GM18519 (cell line): Measurements from ENCODE around the gene ADM.

Source experiments
- ATAC-seq: cut with Tn5 transposase; IDR thresholded peaks from one replicate; pipeline ENCODE4 v1.9.1; 2021; ENCODE audit warnings: mild to moderate bottlenecking, moderate library complexity; ENCODE audit not compliant: unreplicated experiment, low FRiP score

ADM gene

GRCh38 chr11:10288881-10289764 lies 15.8 kb upstream of the ADM start:
- ATAC-seq: no peak

- ATAC-seq: no peak
These were observed 15.0 kb upstream of the ADM start for GRCh38 chr11:10289765-10290380.

DNA sequence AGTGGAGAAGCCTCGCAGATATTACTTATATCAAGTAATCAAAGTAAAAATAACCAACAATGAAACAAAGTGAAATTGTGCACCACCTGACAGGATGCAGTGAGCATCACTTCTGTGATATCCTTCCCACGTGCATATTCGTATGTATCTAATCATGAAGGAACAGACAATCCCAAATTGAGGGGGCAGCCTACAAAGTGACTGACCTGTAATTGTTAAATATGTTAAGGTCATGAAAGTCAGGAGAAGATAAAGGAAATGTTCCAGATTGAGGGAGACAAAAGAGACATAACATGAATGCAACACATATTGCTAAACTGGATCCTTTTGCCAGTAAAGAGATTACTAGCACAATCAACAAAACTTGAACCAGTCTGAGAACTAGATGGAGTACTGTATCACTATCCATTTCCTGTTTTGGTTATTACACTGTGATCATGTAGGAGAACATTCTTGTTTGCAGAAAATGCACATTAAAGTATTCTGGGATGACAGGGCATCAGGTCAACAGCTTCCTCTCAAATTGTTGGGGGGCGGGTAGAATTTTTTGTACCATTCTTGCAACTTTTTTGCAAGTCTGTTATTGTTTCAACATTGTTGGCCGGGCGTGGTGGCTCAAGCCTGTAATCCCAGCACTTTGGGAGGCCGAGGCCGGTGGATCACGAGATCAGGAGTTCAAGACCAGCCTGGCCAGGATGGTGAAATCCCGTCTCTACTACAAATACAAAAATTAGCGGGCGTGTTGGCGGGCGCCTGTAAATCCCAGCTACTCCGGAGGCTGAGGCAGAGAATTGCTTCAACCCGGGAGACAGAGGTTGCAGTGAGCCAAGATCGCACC lies 12.9 kb upstream of the ADM start:
- ATAC-seq: no peak

GRCh38 chr11:10293423-10294289 lies 11.2 kb upstream of the ADM start, which contains the start of gene SBF2:
TSS of gene SBF2 (minus strand) at chr11:10294219. CDS start at chr11:10294069, 150 bp downstream.
- ATAC-seq: no peak

DNA sequence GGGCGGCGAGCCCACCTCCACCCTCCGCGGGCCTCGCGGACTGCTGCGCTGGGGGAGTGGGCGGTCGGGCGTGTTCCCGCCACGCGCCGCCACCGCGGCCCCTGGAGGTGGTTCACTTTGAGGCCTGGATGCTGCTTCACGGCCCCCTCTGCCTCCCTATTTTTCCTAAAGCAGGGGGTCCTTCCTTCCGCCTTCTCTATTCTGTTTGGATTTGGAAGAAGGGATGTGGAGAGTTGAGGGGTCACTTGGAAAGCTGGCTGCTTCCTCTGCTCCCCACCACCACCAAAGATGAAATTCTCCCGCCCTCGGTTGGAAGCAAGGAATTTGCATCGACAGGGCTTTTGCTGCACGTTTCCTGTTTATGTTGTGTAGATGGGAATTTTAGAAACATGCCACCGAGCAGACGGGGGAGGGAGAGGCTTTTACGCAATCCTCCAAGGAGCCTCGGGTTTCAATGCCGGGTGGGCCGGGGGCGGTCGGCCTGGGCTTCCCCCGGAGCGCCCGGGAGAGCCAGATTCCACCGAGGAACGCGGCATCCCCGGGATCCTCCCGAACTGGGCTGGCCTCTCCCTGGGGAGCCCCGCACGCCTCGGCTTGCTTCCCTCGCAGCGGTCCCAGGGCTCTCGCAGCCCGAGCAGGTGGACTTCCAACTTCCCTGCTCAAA lies 10.5 kb upstream of the ADM start:
- no peak for ATAC-seq

- ATAC-seq: no peak
These were observed 9.6 kb upstream of the ADM start for GRCh38 chr11:10295064-10295901.

DNA sequence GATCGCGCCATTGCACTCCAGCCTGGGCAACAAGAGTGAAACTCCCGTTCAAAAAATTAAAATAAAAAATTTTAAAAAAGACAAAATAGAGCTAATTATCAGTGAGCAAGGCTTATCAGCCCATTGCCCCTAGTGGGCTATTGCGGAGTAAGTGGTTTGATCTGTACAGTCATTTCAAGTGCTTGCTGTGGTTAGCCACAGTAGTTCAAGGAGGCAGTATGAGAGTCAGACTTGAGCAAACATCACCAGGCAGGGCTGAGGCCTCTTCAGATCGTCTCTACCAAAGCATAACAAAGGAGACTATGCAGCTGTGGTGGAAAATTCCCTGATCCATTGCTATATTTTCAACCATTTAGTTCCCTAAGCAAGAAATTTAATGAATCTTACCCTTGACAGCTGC lies 6.5 kb upstream of the ADM start:
- ATAC-seq: peak; percentile 98

DNA sequence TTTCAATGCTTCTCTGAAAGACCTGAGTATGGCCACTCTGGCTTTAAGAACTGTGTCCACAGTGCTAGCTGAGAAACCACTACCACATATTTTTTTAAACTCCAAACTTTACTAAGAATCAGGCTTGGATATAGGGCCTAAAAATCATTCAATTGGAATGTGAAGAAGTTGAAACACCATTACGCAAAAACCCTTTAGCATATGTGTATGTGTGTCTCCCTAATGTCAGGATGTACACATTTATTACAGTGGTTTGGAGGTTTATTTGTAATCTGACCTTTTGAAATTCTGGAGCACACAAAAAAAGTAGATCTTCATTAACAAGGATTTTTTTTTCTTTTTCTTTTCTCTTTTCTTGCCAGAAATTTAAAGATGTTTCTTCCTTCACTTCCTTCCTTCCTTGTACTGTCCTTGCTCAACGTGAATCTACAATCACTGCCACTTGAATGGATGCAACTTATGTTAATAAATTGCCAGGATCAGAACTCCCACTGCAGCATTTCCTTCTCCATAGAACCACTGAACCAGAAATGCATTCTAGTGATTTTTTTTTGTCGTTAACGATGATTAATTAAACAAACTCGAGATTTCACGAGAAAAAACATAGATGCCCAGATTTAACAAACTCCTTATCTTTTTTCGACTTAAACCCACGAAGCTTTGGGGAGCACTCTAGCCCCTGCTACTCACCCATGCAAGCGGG lies 3.1 kb upstream of the ADM start:
- no peak for ATAC-seq

DNA sequence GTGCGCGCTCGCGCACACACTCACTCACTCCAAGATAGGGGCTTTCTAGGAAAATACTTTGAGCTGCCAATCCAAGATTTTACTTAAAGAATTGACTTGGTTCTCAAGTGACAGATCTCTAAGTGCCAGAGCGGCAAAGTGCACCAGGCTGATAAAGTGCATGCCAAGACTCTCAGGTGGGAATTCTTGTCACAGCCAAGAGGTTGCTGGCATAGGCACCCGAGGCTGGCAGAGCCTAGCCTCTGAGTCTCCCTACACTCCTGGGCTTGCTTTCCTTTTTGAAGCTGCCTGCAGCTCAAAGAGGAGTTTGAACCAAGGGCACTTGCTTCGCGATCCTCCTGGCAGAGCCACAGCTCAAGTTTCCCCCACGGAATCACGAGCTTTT lies 2.5 kb upstream of the ADM start:
- ATAC-seq: no peak

DNA sequence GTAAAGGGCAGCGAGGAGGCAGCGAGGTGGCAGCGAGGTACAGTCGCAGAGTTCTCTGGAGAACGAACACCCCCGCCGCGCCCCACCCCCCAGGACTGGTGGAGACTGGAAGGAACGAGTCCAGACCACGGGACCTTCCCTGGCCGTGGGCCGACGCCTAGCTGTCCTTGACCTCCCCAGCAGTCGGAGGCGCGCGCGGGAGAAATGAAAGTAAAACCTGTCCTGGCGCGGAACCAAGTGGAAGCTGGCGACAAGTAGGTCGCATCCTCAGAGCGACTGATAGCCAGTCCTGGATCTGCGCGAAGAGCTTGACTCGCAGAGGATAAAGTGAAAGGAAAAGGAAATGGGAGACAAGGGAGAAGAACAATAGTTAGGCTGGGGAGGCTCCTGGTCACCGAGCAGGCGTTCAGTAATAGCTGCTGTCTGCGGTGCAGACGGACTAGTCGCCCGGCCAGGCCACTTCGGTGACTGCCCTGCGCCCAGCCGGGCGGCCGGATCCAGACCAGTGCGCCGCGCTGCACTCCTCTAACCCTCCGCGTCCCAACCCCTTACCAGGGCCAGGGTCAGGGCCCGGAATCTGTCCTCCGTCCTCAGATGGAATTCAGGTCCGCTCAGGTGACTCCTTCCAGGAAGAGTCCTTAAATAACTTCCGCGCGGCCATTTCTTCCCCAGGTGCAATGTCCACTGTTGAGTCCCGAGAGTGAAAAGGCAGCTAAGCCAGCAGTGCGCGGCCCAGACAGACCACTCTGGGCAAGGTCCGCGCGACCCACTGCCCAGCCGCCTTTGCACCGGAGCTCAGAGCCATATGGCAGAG lies 1.9 kb upstream of the ADM start:
- ATAC-seq: no peak

DNA sequence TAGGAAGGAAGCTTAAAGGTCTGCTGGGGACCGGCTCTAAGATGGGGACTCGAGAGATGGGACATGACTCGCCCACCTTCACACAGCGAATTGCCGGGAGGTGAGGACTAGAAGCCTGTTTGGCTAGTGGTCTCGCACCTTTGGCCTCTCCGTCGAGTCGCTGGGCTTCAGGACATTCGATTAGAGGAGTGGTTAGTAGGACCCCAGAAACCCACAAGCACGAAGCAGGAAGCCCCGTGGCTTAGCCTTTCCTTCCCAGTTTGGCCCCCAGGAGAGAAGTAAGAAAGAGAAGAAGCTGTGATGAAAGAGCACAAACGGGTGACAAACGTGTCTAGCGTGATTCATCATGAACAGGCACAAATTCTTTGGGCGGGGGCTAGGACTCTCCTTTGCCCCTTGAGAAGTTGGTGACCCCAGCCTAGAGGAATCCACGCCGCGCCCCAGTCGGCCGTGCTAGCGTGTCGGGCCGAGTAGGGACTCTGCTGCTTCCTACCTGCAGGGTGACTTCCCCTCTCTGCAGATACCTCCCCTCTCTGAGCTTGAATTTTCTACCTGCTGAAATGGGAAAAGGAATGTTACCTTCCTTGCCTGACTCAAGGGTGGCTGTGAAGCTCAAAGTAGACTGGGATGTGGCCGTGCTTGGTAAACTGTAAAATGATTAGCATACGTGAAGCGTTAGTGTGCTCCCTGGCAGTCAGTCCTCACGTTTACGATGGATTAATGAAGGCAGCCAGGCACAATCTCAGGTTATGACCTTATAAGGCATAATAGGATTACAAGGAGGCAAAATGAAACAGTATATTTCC lies 1.1 kb upstream of the ADM start:
- ATAC-seq: no peak

- no peak for ATAC-seq
These were observed 540 bp downstream of the ADM start for GRCh38 chr11:10305262-10305963.

DNA sequence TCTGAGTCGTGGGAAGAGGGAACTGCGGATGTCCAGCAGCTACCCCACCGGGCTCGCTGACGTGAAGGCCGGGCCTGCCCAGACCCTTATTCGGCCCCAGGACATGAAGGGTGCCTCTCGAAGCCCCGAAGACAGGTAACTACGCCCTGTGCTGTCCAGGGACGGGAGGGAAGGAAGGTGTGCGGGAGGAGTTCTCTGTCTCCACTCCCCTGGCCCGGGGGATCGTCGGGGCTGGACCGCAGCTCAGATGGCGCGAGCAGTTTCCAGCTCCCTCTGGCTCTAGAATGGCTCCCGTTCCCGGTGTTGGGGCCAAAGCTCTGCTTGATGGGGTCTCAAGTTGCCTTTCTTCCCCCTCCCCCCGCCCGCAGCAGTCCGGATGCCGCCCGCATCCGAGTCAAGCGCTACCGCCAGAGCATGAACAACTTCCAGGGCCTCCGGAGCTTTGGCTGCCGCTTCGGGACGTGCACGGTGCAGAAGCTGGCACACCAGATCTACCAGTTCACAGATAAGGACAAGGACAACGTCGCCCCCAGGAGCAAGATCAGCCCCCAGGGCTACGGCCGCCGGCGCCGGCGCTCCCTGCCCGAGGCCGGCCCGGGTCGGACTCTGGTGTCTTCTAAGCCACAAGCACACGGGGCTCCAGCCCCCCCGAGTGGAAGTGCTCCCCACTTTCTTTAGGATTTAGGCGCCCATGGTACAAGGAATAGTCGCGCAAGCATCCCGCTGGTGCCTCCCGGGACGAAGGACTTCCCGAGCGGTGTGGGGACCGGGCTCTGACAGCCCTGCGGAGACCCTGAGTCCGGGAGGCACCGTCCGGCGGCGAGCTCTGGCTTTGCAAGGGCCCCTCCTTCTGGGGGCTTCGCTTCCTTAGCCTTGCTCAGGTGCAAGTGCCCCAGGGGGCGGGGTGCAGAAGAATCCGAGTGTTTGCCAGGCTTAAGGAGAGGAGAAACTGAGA lies 1.4 kb downstream of the ADM start:
- ATAC-seq: no peak

- no peak for ATAC-seq
These were observed 2.1 kb downstream of the ADM start for GRCh38 chr11:10307022-10307399.
